ENCODE measurements around the gene INPP4A.

DNA sequence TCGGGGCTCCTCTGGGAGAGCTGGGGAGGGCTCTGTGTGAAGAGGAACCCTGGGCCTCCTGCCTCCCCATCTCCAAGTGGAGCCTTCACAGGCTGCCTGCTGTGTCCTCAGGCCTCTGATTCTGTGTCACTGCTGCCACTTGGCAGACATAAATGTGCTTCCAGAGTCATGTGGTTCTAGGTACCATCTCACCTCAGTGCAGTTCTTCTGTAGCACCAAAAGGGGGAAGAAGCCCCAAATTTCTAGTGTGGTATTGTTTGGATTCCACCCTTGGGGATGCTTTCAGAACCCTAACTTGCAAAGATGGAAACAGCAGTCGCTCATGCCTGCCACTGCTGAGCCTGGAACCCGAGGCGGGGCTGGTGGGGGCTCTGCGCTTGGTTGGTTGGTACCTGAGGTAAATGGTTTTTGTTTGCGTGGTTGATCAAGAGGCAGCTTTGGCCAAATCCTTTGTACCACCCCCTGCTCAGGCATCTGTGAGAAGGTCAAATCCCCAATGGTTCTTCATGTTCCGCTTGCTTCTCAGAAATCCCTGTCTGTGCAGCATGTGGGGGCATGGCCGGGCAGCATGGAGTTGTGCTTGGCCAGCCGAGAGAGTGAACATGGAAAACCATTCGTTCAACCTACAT, 136.1 kb downstream of the INPP4A start:
- TF ChIP-seq, protein P1, sequence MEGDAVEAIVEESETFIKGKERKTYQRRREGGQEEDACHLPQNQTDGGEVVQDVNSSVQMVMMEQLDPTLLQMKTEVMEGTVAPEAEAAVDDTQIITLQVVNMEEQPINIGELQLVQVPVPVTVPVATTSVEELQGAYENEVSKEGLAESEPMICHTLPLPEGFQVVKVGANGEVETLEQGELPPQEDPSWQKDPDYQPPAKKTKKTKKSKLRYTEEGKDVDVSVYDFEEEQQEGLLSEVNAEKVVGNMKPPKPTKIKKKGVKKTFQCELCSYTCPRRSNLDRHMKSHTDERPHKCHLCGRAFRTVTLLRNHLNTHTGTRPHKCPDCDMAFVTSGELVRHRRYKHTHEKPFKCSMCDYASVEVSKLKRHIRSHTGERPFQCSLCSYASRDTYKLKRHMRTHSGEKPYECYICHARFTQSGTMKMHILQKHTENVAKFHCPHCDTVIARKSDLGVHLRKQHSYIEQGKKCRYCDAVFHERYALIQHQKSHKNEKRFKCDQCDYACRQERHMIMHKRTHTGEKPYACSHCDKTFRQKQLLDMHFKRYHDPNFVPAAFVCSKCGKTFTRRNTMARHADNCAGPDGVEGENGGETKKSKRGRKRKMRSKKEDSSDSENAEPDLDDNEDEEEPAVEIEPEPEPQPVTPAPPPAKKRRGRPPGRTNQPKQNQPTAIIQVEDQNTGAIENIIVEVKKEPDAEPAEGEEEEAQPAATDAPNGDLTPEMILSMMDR (IDR thresholded peaks at IDR 0.05; ENCODE audit: poor library complexity, severe bottlenecking) = no peak
- TF ChIP-seq EP300 (conservative IDR thresholded peaks at IDR 0.05; ENCODE audit: poor library complexity, severe bottlenecking) (no peak), POLR2AphosphoS5 (IDR thresholded peaks at IDR 0.05) (no peak), RAD21 (conservative IDR thresholded peaks at IDR 0.05) (no peak), TAF1 (IDR thresholded peaks at IDR 0.05; ENCODE audit: low read depth) (no peak)
